ENCODE results near the gene SCGN.
"Not testable (repeated sequence)": the region's sequence is repeated elsewhere in the genome, so short reads cannot be mapped to it uniquely, and the experiment has no call there.

SCGN gene

DNA sequence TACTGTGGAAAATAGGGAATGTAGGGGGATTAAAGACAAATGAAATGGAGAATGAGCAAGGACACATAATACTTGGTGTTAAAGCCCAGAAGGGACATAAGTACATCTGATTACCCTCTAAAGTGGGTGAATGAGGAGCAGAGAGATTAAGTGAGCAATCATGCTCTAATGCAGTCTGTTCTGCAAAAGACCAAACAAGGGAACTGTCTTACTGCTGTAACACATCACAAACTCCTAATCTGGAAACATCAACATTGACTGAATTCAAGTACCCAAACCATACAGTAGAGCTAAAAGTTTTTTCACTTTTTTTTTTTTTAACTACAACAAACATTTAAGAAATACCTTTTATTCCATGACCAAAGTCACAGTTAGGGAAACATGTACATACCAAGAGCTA lies 83.2 kb downstream of the SCGN start:
- no peak overlapping the region for H3K27ac Mint-ChIP-seq
- H3K9me3 Mint-ChIP-seq, result peaks cover 6% of the 10 kb centered on the region
- no peaks in the 10 kb centered on the region for H3K36me3 Mint-ChIP-seq (ENCODE audit: low read depth)
- H3K27me3 Mint-ChIP-seq, result peaks cover 26% of the 10 kb centered on the region
- intact Hi-C loops (cut with micrococcal nuclease), result no loop called here
- no peaks in the 10 kb centered on the region for H3K4me1 Mint-ChIP-seq (ENCODE audit: low read depth)
- H3K4me3 Mint-ChIP-seq, result no peak overlapping the region

DNA sequence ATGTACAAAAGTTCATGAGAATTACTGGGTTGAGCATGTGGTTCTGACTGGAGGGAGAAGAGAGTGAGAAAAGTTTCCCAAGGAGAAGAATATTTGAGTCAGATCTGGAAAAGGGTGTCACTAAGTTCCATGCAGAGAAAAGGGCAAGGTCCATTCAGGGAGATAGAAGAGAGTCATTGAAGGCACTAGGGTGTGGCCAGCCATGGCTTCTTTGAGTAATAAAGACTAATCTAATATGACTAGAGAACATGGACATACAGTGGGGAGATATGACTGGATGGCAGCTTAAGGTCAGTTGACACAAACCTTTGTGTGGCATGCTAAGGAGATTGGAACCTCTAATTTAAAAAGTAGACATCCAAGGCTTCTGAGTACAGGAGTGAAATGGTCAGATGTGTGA lies 91.9 kb downstream of the SCGN start:
- H3K27ac Mint-ChIP-seq, result no peak overlapping the region
- H3K9me3 Mint-ChIP-seq, result no peaks in the 10 kb centered on the region
- no peak overlapping the region for H3K4me3 Mint-ChIP-seq
- intact Hi-C loops (cut with micrococcal nuclease), result no loop called here
- H3K36me3 Mint-ChIP-seq (ENCODE audit: low read depth), result no peaks in the 10 kb centered on the region
- H3K27me3 Mint-ChIP-seq, result no peaks in the 10 kb centered on the region
- H3K4me1 Mint-ChIP-seq (ENCODE audit: low read depth), result no peaks in the 10 kb centered on the region

- intact Hi-C loops (cut with micrococcal nuclease), result no loop called here
- no peaks in the 10 kb centered on the region for H3K36me3 Mint-ChIP-seq (ENCODE audit: low read depth)
These were observed 93.8 kb downstream of the SCGN start for GRCh38 chr6:25745836-25746235.

GRCh38 chr6:25746968-25747367 lies 95.0 kb downstream of the SCGN start:
- H3K36me3 Mint-ChIP-seq (ENCODE audit: low read depth), result no peaks in the 10 kb centered on the region
- no peak overlapping the region for H3K4me3 Mint-ChIP-seq
- intact Hi-C loops (cut with micrococcal nuclease), result no loop called here
- peaks cover 5% of the 10 kb centered on the region for H3K4me1 Mint-ChIP-seq (ENCODE audit: low read depth)
- no peaks in the 10 kb centered on the region for H3K9me3 Mint-ChIP-seq
- H3K27me3 Mint-ChIP-seq, result no peaks in the 10 kb centered on the region
- H3K27ac Mint-ChIP-seq, result no peak overlapping the region

More at GRCh38 chr6:25745836-25746235, 93.8 kb downstream of the SCGN start:
- no peak overlapping the region for H3K4me3 Mint-ChIP-seq
- no peaks in the 10 kb centered on the region for H3K9me3 Mint-ChIP-seq
- H3K27ac Mint-ChIP-seq, result no peak overlapping the region
- peaks cover 5% of the 10 kb centered on the region for H3K4me1 Mint-ChIP-seq (ENCODE audit: low read depth)
- no peaks in the 10 kb centered on the region for H3K27me3 Mint-ChIP-seq

GRCh38 chr6:25747477-25747876 lies 95.5 kb downstream of the SCGN start:
- Mint-ChIP-seq H3K27me3 (no peaks in the 10 kb centered on the region), H3K36me3 (ENCODE audit: low read depth) (no peaks in the 10 kb centered on the region), H3K9me3 (no peaks in the 10 kb centered on the region), H3K27ac (no peak overlapping the region), H3K4me3 (no peak overlapping the region), H3K4me1 (ENCODE audit: low read depth) (peaks cover 5% of the 10 kb centered on the region)
- intact Hi-C loops (cut with micrococcal nuclease), result no loop called here

DNA sequence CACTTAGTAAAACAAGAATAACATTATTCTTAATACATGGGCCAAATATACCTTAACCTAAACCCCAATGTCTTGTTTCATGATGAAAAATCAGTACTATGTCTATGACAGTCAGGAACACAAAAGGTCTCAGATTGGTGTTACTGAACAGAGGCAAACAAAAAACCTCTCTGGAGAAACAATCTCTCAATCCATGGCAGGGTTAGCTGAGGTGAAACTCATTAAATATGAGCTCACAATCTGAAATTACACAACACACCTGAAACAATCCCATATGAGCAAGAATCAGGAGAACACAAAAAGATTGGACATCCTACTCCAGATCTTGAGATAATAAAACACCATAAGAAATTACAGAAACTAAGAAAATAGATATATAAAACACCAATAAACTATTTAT lies 96.0 kb downstream of the SCGN start:
- Mint-ChIP-seq H3K4me1 (ENCODE audit: low read depth) (peaks cover 5% of the 10 kb centered on the region), H3K9me3 (no peaks in the 10 kb centered on the region)

GRCh38 chr6:25748601-25749517 lies 96.8 kb downstream of the SCGN start:
- H3K27ac Mint-ChIP-seq; H3K4me1 Mint-ChIP-seq (ENCODE audit: low read depth); H3K27me3 Mint-ChIP-seq; H3K36me3 Mint-ChIP-seq (ENCODE audit: low read depth); H3K9me3 Mint-ChIP-seq; H3K4me3 Mint-ChIP-seq; intact Hi-C loops (cut with micrococcal nuclease): not testable (repeated sequence)

More for the DNA sequence above, 96.0 kb downstream of the SCGN start:
- H3K27ac Mint-ChIP-seq, result no peak overlapping the region
- intact Hi-C loops (cut with micrococcal nuclease), result no loop called here
- no peaks in the 10 kb centered on the region for H3K36me3 Mint-ChIP-seq (ENCODE audit: low read depth)
- H3K27me3 Mint-ChIP-seq, result no peaks in the 10 kb centered on the region
- no peak overlapping the region for H3K4me3 Mint-ChIP-seq

- intact Hi-C loops (cut with micrococcal nuclease), result no loop called here
- H3K27me3 Mint-ChIP-seq, result no peaks in the 10 kb centered on the region
- H3K4me1 Mint-ChIP-seq (ENCODE audit: low read depth), result peaks cover 5% of the 10 kb centered on the region
- H3K36me3 Mint-ChIP-seq (ENCODE audit: low read depth), result no peaks in the 10 kb centered on the region
- H3K27ac Mint-ChIP-seq, result no peak overlapping the region
- H3K4me3 Mint-ChIP-seq, result no peak overlapping the region
- no peaks in the 10 kb centered on the region for H3K9me3 Mint-ChIP-seq
These were observed 97.8 kb downstream of the SCGN start for GRCh38 chr6:25749837-25750236.

DNA sequence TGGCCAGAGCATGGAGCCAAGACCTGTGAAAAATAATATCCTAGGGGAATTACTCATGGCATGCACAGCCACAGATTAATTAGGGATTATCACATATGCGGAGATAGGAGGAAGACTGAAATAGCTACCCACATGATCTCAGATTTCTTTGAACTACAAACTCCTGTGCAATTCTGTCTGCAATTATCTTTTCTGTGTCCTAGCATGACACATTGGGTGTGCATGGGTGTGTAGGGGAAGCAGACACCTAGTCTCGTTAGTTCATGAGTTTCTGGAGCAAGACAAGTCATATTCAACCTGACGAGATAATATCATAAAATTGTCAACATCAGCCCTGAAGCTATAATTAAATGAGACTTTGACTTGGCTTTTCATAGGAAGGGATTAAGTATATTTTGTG lies 98.9 kb downstream of the SCGN start:
- no peak overlapping the region for H3K4me3 Mint-ChIP-seq
- intact Hi-C loops (cut with micrococcal nuclease), result no loop called here
- no peaks in the 10 kb centered on the region for H3K27me3 Mint-ChIP-seq
- H3K9me3 Mint-ChIP-seq, result no peaks in the 10 kb centered on the region
- peaks cover 5% of the 10 kb centered on the region for H3K4me1 Mint-ChIP-seq (ENCODE audit: low read depth)
- no peaks in the 10 kb centered on the region for H3K36me3 Mint-ChIP-seq (ENCODE audit: low read depth)
- H3K27ac Mint-ChIP-seq, result no peak overlapping the region

Measured in dendritic cell treated with granulocyte-macrophage colony-stimulating factor and Interleukin-4, amounts not matched to agents 40 ng/mL and 50 ng/mL, for 4 days (primary cell).